ENCODE data around the gene LCNL1. TPM values are rescaled to one million over a fixed set of nuclear protein-coding genes. Genes with fewer than 3 reads are reported as not detected.

LCNL1 gene
- total RNA-seq, 1 donor from 2014 or later, result 2.0 TPM

DNA sequence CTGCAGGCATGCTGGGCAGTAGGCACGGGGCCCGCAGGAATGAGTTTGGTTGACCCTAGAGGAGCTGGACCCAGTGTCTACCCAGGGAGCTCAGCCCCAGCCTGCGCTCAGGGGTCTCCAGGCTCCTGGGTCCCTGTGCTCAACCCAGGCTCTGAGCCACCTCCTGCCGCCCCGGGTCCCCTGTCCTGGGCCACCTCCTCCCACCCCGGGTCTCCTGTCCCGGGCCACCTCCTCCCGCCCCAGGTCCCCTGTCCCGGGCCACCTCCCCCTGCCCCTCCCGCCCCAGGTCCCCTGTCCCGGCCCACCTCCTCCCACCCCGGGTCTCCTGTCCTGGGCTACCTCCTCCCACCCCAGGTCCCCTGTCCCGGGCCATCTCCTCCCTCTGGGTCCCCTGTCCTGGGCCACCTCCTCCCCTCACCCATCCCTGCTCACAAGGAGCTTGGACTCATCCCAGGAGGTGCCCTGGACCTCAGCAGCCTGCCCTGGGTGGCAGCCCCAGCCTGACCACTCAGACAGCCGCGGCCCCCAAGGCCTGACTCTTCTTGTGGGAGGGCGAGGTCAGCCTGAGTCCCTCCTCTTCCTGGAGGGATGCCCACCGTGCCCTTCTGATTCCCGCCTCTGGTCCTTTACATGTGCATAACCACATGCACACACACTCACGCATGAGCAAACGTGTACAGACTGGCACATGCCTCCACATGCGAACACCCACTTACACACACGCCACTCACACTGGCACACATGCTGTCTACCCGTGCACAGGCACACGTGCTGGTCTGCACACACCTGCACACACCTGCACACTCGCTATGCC is 28.3 kb upstream of the LCNL1 start:
- Histone ChIP-seq H3K4me3 (no peak overlapping the region), H3K27ac (no peak overlapping the region), H3K27me3 (no peaks in the 10 kb centered on the region), H3K9me3 (no peaks in the 10 kb centered on the region), H3K36me3 (no peaks in the 10 kb centered on the region), H3K4me1 (peaks cover 27% of the 10 kb centered on the region)
- intact Hi-C loops (cut with DNase I), result no loop called here
- DNase-seq (ENCODE audit: extremely low spot score in 2 of 2), result no peak
- TF ChIP-seq, protein P1, sequence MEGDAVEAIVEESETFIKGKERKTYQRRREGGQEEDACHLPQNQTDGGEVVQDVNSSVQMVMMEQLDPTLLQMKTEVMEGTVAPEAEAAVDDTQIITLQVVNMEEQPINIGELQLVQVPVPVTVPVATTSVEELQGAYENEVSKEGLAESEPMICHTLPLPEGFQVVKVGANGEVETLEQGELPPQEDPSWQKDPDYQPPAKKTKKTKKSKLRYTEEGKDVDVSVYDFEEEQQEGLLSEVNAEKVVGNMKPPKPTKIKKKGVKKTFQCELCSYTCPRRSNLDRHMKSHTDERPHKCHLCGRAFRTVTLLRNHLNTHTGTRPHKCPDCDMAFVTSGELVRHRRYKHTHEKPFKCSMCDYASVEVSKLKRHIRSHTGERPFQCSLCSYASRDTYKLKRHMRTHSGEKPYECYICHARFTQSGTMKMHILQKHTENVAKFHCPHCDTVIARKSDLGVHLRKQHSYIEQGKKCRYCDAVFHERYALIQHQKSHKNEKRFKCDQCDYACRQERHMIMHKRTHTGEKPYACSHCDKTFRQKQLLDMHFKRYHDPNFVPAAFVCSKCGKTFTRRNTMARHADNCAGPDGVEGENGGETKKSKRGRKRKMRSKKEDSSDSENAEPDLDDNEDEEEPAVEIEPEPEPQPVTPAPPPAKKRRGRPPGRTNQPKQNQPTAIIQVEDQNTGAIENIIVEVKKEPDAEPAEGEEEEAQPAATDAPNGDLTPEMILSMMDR (IDR thresholded peaks at IDR 0.05), result no peak

DNA sequence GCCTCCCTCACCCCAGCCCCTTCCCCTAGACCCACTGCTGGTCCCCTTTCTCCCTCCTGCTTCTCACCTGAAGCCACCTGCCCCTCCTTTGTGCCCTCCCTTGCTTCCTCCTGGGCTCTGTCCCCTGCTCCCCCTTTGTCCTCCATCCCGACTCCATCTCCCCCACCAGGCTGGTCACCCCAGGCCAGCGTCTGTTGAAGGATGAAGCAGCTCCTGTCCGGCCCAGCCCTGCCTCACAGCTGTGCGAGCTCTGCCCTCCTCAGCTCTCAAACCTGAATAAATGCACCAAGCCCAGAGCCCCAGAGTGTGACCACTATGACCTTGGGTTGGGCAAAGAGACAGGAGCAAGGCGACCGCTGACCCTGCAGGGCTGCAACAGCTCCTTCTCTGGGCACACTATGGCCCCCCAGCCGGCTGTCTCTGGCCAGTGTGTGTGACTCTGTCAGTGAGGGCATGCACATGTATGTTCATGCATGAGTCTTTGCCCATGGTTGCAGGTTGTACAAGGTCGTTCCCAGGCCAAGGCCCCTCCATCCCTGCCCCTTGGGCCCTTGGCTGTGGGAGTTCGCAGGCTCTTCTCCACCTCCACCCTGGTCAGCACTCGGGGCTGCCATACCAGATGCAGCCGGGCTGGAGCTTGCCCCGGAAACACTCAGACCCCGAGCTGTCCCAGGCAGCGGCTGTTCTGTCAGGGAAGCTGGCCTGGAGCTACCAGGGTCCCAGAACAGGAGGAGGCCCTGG is 27.4 kb upstream of the LCNL1 start:
- Histone ChIP-seq H3K36me3 (no peaks in the 10 kb centered on the region), H3K4me1 (peaks cover 20% of the 10 kb centered on the region), H3K9me3 (no peaks in the 10 kb centered on the region), H3K27ac (no peak overlapping the region), H3K27me3 (no peaks in the 10 kb centered on the region), H3K4me3 (no peak overlapping the region)
- no peak for DNase-seq (ENCODE audit: extremely low spot score in 2 of 2)
- intact Hi-C loops (cut with DNase I), result no loop called here
- TF ChIP-seq, protein P1 (IDR thresholded peaks at IDR 0.05), result no peak
- TF ChIP-seq POLR2A (IDR thresholded peaks at IDR 0.05) (no peak), POLR2AphosphoS5 (IDR thresholded peaks at IDR 0.05; ENCODE audit: insufficient read depth in 1 of 2, low read depth in 1 of 2) (no peak)

DNA sequence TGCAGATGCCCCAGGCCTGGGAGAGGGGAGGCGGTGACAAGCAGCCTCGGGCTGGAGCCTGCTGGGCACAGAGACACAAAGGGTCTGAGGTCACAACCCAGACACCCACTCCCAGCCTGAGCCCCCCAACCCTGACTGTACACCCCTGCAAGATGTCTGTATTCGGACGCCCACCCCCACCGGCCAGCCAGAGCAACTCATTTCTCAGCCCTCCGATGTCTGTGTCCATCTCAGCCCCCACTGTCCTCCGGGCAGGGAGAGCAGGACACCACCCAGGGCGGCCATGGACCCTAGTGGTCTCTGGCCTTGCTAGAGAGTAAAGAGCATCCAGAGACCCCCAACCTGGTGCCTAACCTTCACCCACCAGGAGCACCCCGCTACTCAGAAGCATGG is 26.9 kb upstream of the LCNL1 start:
- H3K27me3 ChIP-seq, result no peaks in the 10 kb centered on the region
- H3K36me3 ChIP-seq, result no peaks in the 10 kb centered on the region
- TF ChIP-seq POLR2AphosphoS5 (IDR thresholded peaks at IDR 0.05; ENCODE audit: insufficient read depth in 1 of 2, low read depth in 1 of 2) (no peak), POLR2A (IDR thresholded peaks at IDR 0.05) (no peak)
- TF ChIP-seq, protein P1 (IDR thresholded peaks at IDR 0.05), result no peak
- H3K9me3 ChIP-seq, result no peaks in the 10 kb centered on the region
- intact Hi-C loops (cut with DNase I), result no loop called here
- H3K27ac ChIP-seq, result no peak overlapping the region
- DNase-seq (ENCODE audit: extremely low spot score in 2 of 2), result no peak
- H3K4me1 ChIP-seq, result peaks cover 16% of the 10 kb centered on the region
- no peak overlapping the region for H3K4me3 ChIP-seq

DNA sequence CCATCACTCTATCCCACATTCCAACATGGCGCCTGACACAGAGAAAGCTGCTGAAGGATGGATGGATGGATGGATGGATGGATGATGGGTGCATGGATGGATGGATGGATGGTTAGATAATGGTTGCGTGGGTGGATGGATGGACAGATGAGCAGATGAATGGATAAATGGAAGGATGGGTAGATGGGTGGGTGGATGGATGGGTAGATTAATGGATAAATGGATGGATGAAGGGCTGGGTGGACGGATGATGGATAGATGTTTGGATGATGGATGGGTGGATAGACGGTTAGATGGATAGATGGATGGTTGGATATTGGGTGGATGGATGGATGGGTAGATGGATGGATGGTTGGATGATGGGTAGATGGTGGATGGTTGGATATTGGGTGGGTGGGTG is 26.2 kb upstream of the LCNL1 start:
- Histone ChIP-seq H3K4me1 (peaks cover 19% of the 10 kb centered on the region), H3K27me3 (no peaks in the 10 kb centered on the region), H3K9me3 (no peaks in the 10 kb centered on the region), H3K4me3 (no peak overlapping the region), H3K27ac (no peak overlapping the region), H3K36me3 (no peaks in the 10 kb centered on the region)
- TF ChIP-seq, protein P1 (IDR thresholded peaks at IDR 0.05), result no peak
- no peak for TF ChIP-seq POLR2A (IDR thresholded peaks at IDR 0.05)
- TF ChIP-seq POLR2AphosphoS5 (IDR thresholded peaks at IDR 0.05; ENCODE audit: insufficient read depth in 1 of 2, low read depth in 1 of 2), result no peak
- no peak for DNase-seq (ENCODE audit: extremely low spot score in 2 of 2)
- intact Hi-C loops (cut with DNase I), result no loop called here

DNA sequence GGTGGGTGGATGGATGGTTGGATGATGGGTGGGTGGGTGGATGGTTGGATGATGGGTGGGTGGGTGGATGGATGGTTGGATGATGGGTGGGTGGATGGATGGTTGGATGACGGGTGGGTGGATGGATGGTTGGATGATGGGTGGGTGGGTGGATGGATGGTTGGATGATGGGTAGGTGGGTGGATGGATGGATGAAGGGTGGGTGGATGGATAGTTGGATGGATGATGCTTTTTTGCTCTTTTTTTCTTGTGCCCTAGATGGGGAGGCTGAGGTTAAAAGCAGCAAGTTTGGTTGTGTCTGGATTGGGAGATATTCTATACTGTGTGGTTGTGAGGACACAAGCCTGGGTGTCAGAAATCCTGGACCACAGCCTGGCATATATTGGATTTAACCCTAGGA is 25.3 kb upstream of the LCNL1 start:
- Histone ChIP-seq H3K4me3 (no peak overlapping the region), H3K36me3 (no peaks in the 10 kb centered on the region), H3K27ac (no peak overlapping the region), H3K27me3 (no peaks in the 10 kb centered on the region), H3K4me1 (peaks cover 16% of the 10 kb centered on the region), H3K9me3 (no peaks in the 10 kb centered on the region)
- intact Hi-C loops (cut with DNase I), result no loop called here
- DNase-seq (ENCODE audit: extremely low spot score in 2 of 2), result no peak
- TF ChIP-seq POLR2A (IDR thresholded peaks at IDR 0.05) (no peak), POLR2AphosphoS5 (IDR thresholded peaks at IDR 0.05; ENCODE audit: insufficient read depth in 1 of 2, low read depth in 1 of 2) (no peak)
- TF ChIP-seq, protein P1 (IDR thresholded peaks at IDR 0.05), result no peak

Data from vagina (tissue), 2 donors.